ENCODE data around the gene RPSA. TPM values are rescaled to one million over a fixed set of nuclear protein-coding genes. Genes with fewer than 3 reads are reported as not detected.
"Not testable (repeated sequence)": the region's sequence is repeated elsewhere in the genome, so short reads cannot be mapped to it uniquely, and the experiment has no call there.

RPSA gene
- total RNA-seq, 1 experiment from 2014 or later = 3,033 TPM

- Histone ChIP-seq H3K27me3 (ENCODE audit: control insufficient read depth, insufficient read depth, low read length) (no peaks in the 10 kb centered on the region), H3K36me3 (replicated peaks; ENCODE audit: control insufficient read depth, insufficient read depth, low read length) (peaks cover 37% of the 10 kb centered on the region), H3K4me3 (ENCODE audit: insufficient read depth, low read depth, low read length) (peak overlapping the region; percentile 72; the same call in 1 of the 2 replicates)
Measured at GRCh38 chr3:39407773-39408492, 1.4 kb downstream of the RPSA start.

GRCh38 chr3:39408493-39409372, 2.2 kb downstream of the RPSA start:
- no peak for DNase-seq
- Histone ChIP-seq H3K27me3 (ENCODE audit: control insufficient read depth, insufficient read depth, low read length) (no peaks in the 10 kb centered on the region), H3K4me3 (ENCODE audit: insufficient read depth, low read depth, low read length) (no peak overlapping the region), H3K36me3 (replicated peaks; ENCODE audit: control insufficient read depth, insufficient read depth, low read length) (peaks cover 44% of the 10 kb centered on the region)

More at GRCh38 chr3:39407773-39408492, 1.4 kb downstream of the RPSA start:
- no peak for DNase-seq

GRCh38 chr3:39409514-39410136, 3.1 kb downstream of the RPSA start:
- no peak for DNase-seq
- H3K4me3 ChIP-seq (ENCODE audit: insufficient read depth, low read depth, low read length) = no peak overlapping the region
- peaks cover 46% of the 10 kb centered on the region for H3K36me3 ChIP-seq (replicated peaks; ENCODE audit: control insufficient read depth, insufficient read depth, low read length)
- H3K27me3 ChIP-seq (ENCODE audit: control insufficient read depth, insufficient read depth, low read length) = no peaks in the 10 kb centered on the region

GRCh38 chr3:39410893-39411292, 4.4 kb downstream of the RPSA start:
- DNase-seq = no peak
- peaks cover 46% of the 10 kb centered on the region for H3K36me3 ChIP-seq (replicated peaks; ENCODE audit: control insufficient read depth, insufficient read depth, low read length)
- no peaks in the 10 kb centered on the region for H3K27me3 ChIP-seq (ENCODE audit: control insufficient read depth, insufficient read depth, low read length)
- no peak overlapping the region for H3K4me3 ChIP-seq (ENCODE audit: insufficient read depth, low read depth, low read length)

- H3K36me3 ChIP-seq (replicated peaks; ENCODE audit: control insufficient read depth, insufficient read depth, low read length) = peaks cover 46% of the 10 kb centered on the region
- no peaks in the 10 kb centered on the region for H3K27me3 ChIP-seq (ENCODE audit: control insufficient read depth, insufficient read depth, low read length)
- H3K4me3 ChIP-seq (ENCODE audit: insufficient read depth, low read depth, low read length) = no peak overlapping the region
- no peak for DNase-seq
Measured at GRCh38 chr3:39412668-39413260, 6.2 kb downstream of the RPSA start.

GRCh38 chr3:39413691-39414420, 7.3 kb downstream of the RPSA start:
- H3K4me3 ChIP-seq (ENCODE audit: insufficient read depth, low read depth, low read length) = no peak overlapping the region
- H3K36me3 ChIP-seq (replicated peaks; ENCODE audit: control insufficient read depth, insufficient read depth, low read length) = peaks cover 39% of the 10 kb centered on the region
- H3K27me3 ChIP-seq (ENCODE audit: control insufficient read depth, insufficient read depth, low read length) = no peaks in the 10 kb centered on the region
- no peak for DNase-seq

- H3K36me3 ChIP-seq (replicated peaks; ENCODE audit: control insufficient read depth, insufficient read depth, low read length) = peaks cover 35% of the 10 kb centered on the region
- DNase-seq = no peak
- no peak overlapping the region for H3K4me3 ChIP-seq (ENCODE audit: insufficient read depth, low read depth, low read length)
- no peaks in the 10 kb centered on the region for H3K27me3 ChIP-seq (ENCODE audit: control insufficient read depth, insufficient read depth, low read length)
Measured at GRCh38 chr3:39414421-39414907, 7.9 kb downstream of the RPSA start.

- DNase-seq; H3K27me3 ChIP-seq (ENCODE audit: control insufficient read depth, insufficient read depth, low read length); H3K4me3 ChIP-seq (ENCODE audit: insufficient read depth, low read depth, low read length): not testable (repeated sequence)
- H3K36me3 ChIP-seq (replicated peaks; ENCODE audit: control insufficient read depth, insufficient read depth, low read length) = peaks cover 27% of the 10 kb centered on the region
Measured at GRCh38 chr3:39415302-39415701, 8.8 kb downstream of the RPSA start.

- Histone ChIP-seq H3K36me3 (replicated peaks; ENCODE audit: control insufficient read depth, insufficient read depth, low read length) (peaks cover 23% of the 10 kb centered on the region), H3K27me3 (ENCODE audit: control insufficient read depth, insufficient read depth, low read length) (peaks cover 2% of the 10 kb centered on the region; the same call in 1 of the 2 replicates), H3K4me3 (ENCODE audit: insufficient read depth, low read depth, low read length) (no peak overlapping the region)
- no peak for DNase-seq
Measured at GRCh38 chr3:39415983-39416382, 9.5 kb downstream of the RPSA start.

GRCh38 chr3:39416998-39417397, 10.5 kb downstream of the RPSA start:
- H3K4me3 ChIP-seq (ENCODE audit: insufficient read depth, low read depth, low read length); H3K27me3 ChIP-seq (ENCODE audit: control insufficient read depth, insufficient read depth, low read length); DNase-seq: not testable (repeated sequence)
- H3K36me3 ChIP-seq (replicated peaks; ENCODE audit: control insufficient read depth, insufficient read depth, low read length) = peaks cover 13% of the 10 kb centered on the region

GRCh38 chr3:39418556-39419225, 12.2 kb downstream of the RPSA start:
- not testable (repeated sequence) for H3K36me3 ChIP-seq (replicated peaks; ENCODE audit: control insufficient read depth, insufficient read depth, low read length); H3K27me3 ChIP-seq (ENCODE audit: control insufficient read depth, insufficient read depth, low read length); DNase-seq; H3K4me3 ChIP-seq (ENCODE audit: insufficient read depth, low read depth, low read length)

GRCh38 chr3:39419742-39420315, 13.3 kb downstream of the RPSA start:
- DNase-seq = no peak
- no peaks in the 10 kb centered on the region for H3K36me3 ChIP-seq (replicated peaks; ENCODE audit: control insufficient read depth, insufficient read depth, low read length)
- H3K27me3 ChIP-seq (ENCODE audit: control insufficient read depth, insufficient read depth, low read length) = peaks cover 2% of the 10 kb centered on the region; the same call in 1 of the 2 replicates
- H3K4me3 ChIP-seq (ENCODE audit: insufficient read depth, low read depth, low read length) = no peak overlapping the region

GRCh38 chr3:39420543-39420942, 14.0 kb downstream of the RPSA start:
- Histone ChIP-seq H3K27me3 (ENCODE audit: control insufficient read depth, insufficient read depth, low read length) (peaks cover 2% of the 10 kb centered on the region; the same call in 1 of the 2 replicates), H3K4me3 (ENCODE audit: insufficient read depth, low read depth, low read length) (no peak overlapping the region), H3K36me3 (replicated peaks; ENCODE audit: control insufficient read depth, insufficient read depth, low read length) (no peaks in the 10 kb centered on the region)
- DNase-seq = no peak

Data from H7 (cell line).